ENCODE results near the gene ALG12. TPM values are rescaled to one million over a fixed set of nuclear protein-coding genes. Genes with fewer than 3 reads are reported as not detected.
A peak's percentile ranks its signal among the peaks of the same experiment; 100 is the strongest.

Gene ALG12
- total and polyA plus RNA-seq, 2 of the 8 experiments (the other 6 are each of a cell fraction or from before 2014, with no cell fraction given): 13.4 to 22.5 TPM

GRCh38 chr22:49923445-49923844 is 5.2 kb upstream of the ALG12 start:
- FAIRE-seq: no peak

More at GRCh38 chr22:49923445-49923844, 5.2 kb upstream of the ALG12 start:
- peaks cover 0 to 3% (median 2%) of the 10 kb centered on the region in 4 experiments; a peak in 2 of 8 replicates for H3K36me3 ChIP-seq (ENCODE audit: control insufficient read depth in 2 of 4, insufficient read depth in 4 of 4, low read length in 3 of 4)
- 85% methylated on average over 16 of the region's 16 CpGs; no CpG with 5 or more reads in 1 of the 2 experiments for WGBS, 2 experiments (ENCODE audit: extremely low coverage in 1 of 2, insufficient coverage in 1 of 2, insufficient read length in 1 of 2, insufficient replicate concordance in 2 of 2, low coverage in 1 of 2, low lambda C conversion rate in 2 of 2, missing lambda C conversion rate in 1 of 2)
- no peak overlapping the region for H2BK15ac ChIP-seq (ENCODE audit: low read length)
- ChIA-PET CTCF (ENCODE audit: partially characterized antibody) (interaction anchor here (0.9 to 1.0 kb wide), 2 partner anchors 107 to 120 kb away, joined by 3 read pairs; no protein-coding TSS in a partner anchor), POLR2A (ENCODE audit: partially characterized antibody) (interaction anchor here (1.4 kb wide), 1 partner anchor 13 kb away, joined by 3 read pairs; no protein-coding TSS in a partner anchor)
- no peak overlapping the region for H3K4me2 ChIP-seq (ENCODE audit: insufficient read depth in 1 of 2, low read depth in 2 of 2, low read length in 2 of 2)
- no peak overlapping the region for H3K18ac ChIP-seq (ENCODE audit: extremely low read depth, low read length)
- no peak overlapping the region for H3K4me3 ChIP-seq (ENCODE audit: extremely low read depth in 1 of 4, insufficient read depth in 2 of 4, low read depth in 3 of 4, low read length in 4 of 4)
- no peak overlapping the region for H4K91ac ChIP-seq (replicated peaks; ENCODE audit: insufficient read length, low read length)
- no peak overlapping the region for H2AK5ac ChIP-seq (ENCODE audit: low read depth, low read length)
- no peaks in the 10 kb centered on the region for H3K79me2 ChIP-seq (ENCODE audit: control insufficient read depth in 1 of 2, insufficient read depth in 2 of 2, low read length in 2 of 2)
- H3K14ac ChIP-seq (ENCODE audit: insufficient read length): no peak overlapping the region
- H3K23ac ChIP-seq (ENCODE audit: insufficient read length): no peak overlapping the region
- H4K20me1 ChIP-seq (replicated peaks in 1 of 2; ENCODE audit: control insufficient read depth in 1 of 2, insufficient read depth in 2 of 2, low read length in 2 of 2): peaks cover 0 to 2% of the 10 kb centered on the region in 2 experiments
- no peak overlapping the region for H2BK5ac ChIP-seq (ENCODE audit: low read depth, low read length)
- peaks cover 0 to 5% (median 1%) of the 10 kb centered on the region in 4 experiments; a peak in 4 of 7 replicates for H3K4me1 ChIP-seq (replicated peaks in 1 of 4; ENCODE audit: control insufficient read depth in 3 of 4, insufficient read depth in 4 of 4, low read length in 3 of 4)
- H4K5ac ChIP-seq (ENCODE audit: insufficient read length, low read depth, low read length): no peak overlapping the region
- no peaks in the 10 kb centered on the region for H3K9me3 ChIP-seq (ENCODE audit: insufficient read depth in 2 of 2, low read depth in 1 of 2, low read length in 1 of 2)
- DNase-seq (ENCODE audit: low read depth in 1 of 2, low spot score in 2 of 2): no peak
- TF ChIP-seq SIN3A (conservative IDR thresholded peaks at IDR 0.05 in 1 of 2, IDR thresholded peaks at IDR 0.05 in 1 of 2; ENCODE audit: low read depth in 1 of 2, low read length in 2 of 2) (no peak), RFX5 (IDR thresholded peaks at IDR 0.05; ENCODE audit: borderline replicate concordance, low read depth, low read length) (no peak), CTCF (IDR thresholded peaks at IDR 0.05; ENCODE audit: control extremely low read depth in 1 of 3, insufficient read depth in 1 of 3, low read depth in 1 of 3, low read length in 3 of 3) (peak in 2 of 3 experiments; percentile 9 to 14; a peak in 1 of 4 replicates)
- H3K56ac ChIP-seq (replicated peaks; ENCODE audit: insufficient read length, low read depth, low read length): no peak overlapping the region
- H3K27ac ChIP-seq (ENCODE audit: low read depth, low read length): no peak overlapping the region
- no peaks in the 10 kb centered on the region for H3K79me1 ChIP-seq (ENCODE audit: low read depth, low read length)
- peaks cover 7% of the 10 kb centered on the region; the same call in 1 of the 2 replicates for H3K23me2 ChIP-seq (ENCODE audit: low read depth, low read length)
- no peaks in the 10 kb centered on the region; a peak in 2 of 7 replicates for H3K27me3 ChIP-seq (replicated peaks in 1 of 4; ENCODE audit: control insufficient read depth in 3 of 4, extremely low read depth in 1 of 4, insufficient read depth in 3 of 4, low read length in 3 of 4)
- H2BK12ac ChIP-seq (ENCODE audit: low read depth, low read length): no peak overlapping the region
- no peak overlapping the region for H2BK20ac ChIP-seq (ENCODE audit: low read length)
- H2BK120ac ChIP-seq (replicated peaks; ENCODE audit: low read depth, low read length): no peak overlapping the region
- H2AFZ ChIP-seq (ENCODE audit: low read length): no peak overlapping the region
- no peak overlapping the region for H3K9ac ChIP-seq (replicated peaks in 1 of 4; ENCODE audit: extremely low read depth in 1 of 4, low read depth in 3 of 4, low read length in 3 of 4)
- no peak overlapping the region for H3K4ac ChIP-seq (replicated peaks; ENCODE audit: insufficient read length, low read depth, low read length)
- no peak overlapping the region for H4K8ac ChIP-seq (ENCODE audit: extremely low read depth, insufficient read depth, low read length)

Measured in H1 (cell line).